Measurements from ENCODE around the gene CACNA1C. TPM values are rescaled to one million over a fixed set of nuclear protein-coding genes. Genes with fewer than 3 reads are reported as not detected.

CACNA1C gene
- total and polyA plus RNA-seq, 2 donors (not counting 1 experiment from before 2014, with no cell fraction given): 0.01 to 0.02 TPM

DNA sequence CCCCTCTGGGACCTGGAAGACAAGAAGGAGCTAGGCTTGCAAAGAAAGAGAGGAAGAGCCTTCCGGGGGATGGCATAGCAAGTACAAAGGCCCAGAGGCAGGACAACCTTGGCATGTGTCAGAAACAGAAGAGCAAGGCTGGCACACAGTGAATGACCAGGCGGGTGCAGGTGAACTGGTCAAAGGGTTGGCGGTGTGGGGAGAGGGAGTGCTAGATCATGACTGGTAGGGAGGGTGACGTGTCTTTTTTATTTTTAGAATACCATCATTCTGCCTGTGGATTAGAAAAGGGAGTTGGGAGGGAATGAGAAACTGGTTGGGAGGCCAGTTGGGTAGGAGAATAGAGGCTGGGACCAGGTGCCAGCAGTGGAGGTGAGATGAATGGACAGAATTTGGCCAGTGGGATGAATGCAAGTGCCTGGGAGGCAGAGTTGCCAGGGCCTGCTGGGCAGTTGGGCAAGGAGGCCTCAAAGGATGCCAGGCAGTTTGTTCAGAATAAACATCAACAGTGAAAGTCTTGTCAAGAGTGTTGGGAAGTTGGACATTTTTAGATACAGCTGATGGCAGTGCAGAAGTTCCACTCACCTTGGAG, 168.3 kb downstream of the CACNA1C start:
- ATAC-seq (ENCODE audit: low read depth): no peak
- Histone ChIP-seq H3K9me3 (ENCODE audit: control extremely low read depth in 1 of 3, control insufficient read depth in 2 of 3, insufficient read depth in 1 of 3, low read length in 2 of 3) (no peaks in the 10 kb centered on the region), H3K27ac (ENCODE audit: low read length in 2 of 2) (no peak overlapping the region), H3K79me2 (ENCODE audit: control insufficient read depth, insufficient read depth, low read length) (no peaks in the 10 kb centered on the region), H2AFZ (ENCODE audit: insufficient read depth, low read depth, low read length, poor library complexity, severe bottlenecking) (no peak overlapping the region), H3K4me3 (ENCODE audit: control extremely low read depth in 1 of 5, extremely low read depth in 1 of 5, insufficient read depth in 1 of 5, low read depth in 2 of 5, low read length in 4 of 5) (no peak overlapping the region), H3K4me1 (ENCODE audit: control insufficient read depth in 2 of 2, insufficient read depth in 2 of 2, low read length in 2 of 2) (no peaks in the 10 kb centered on the region), H3K27me3 (replicated peaks in 1 of 4; ENCODE audit: control extremely low read depth in 1 of 4, control insufficient read depth in 3 of 4, insufficient read depth in 4 of 4, low read length in 3 of 4) (no peaks in the 10 kb centered on the region), H4K20me1 (ENCODE audit: control insufficient read depth, insufficient read depth, low read length, poor library complexity, severe bottlenecking) (no peaks in the 10 kb centered on the region), H3K4me2 (replicated peaks; ENCODE audit: low read depth, low read length, poor library complexity, severe bottlenecking) (no peak overlapping the region), H3K36me3 (replicated peaks in 1 of 2; ENCODE audit: control extremely low read depth in 1 of 2, control insufficient read depth in 1 of 2, extremely low read depth in 1 of 2, insufficient read depth in 2 of 2, low read length in 1 of 2) (no peaks in the 10 kb centered on the region), H3K9ac (ENCODE audit: low read length) (no peak overlapping the region)
- Mint-ChIP-seq H3K27me3 (peaks cover 7% of the 10 kb centered on the region), H3K4me3 (no peak overlapping the region), H3K9me3 (ENCODE audit: insufficient read depth) (no peaks in the 10 kb centered on the region), H3K27ac (no peak overlapping the region), H3K4me1 (no peaks in the 10 kb centered on the region)
- intact Hi-C loops (cut with micrococcal nuclease): no loop called here
- ChIA-PET CTCF (no interaction called here), POLR2A (no interaction called here)
- TF ChIP-seq, protein P1, sequence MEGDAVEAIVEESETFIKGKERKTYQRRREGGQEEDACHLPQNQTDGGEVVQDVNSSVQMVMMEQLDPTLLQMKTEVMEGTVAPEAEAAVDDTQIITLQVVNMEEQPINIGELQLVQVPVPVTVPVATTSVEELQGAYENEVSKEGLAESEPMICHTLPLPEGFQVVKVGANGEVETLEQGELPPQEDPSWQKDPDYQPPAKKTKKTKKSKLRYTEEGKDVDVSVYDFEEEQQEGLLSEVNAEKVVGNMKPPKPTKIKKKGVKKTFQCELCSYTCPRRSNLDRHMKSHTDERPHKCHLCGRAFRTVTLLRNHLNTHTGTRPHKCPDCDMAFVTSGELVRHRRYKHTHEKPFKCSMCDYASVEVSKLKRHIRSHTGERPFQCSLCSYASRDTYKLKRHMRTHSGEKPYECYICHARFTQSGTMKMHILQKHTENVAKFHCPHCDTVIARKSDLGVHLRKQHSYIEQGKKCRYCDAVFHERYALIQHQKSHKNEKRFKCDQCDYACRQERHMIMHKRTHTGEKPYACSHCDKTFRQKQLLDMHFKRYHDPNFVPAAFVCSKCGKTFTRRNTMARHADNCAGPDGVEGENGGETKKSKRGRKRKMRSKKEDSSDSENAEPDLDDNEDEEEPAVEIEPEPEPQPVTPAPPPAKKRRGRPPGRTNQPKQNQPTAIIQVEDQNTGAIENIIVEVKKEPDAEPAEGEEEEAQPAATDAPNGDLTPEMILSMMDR (IDR thresholded peaks at IDR 0.05): no peak
- TF ChIP-seq EZH2 (IDR thresholded peaks at IDR 0.05; ENCODE audit: borderline replicate concordance, insufficient read depth, low read depth, low read length, poor library complexity, severe bottlenecking): no peak
- DNase-seq: no peak
- WGBS (ENCODE audit: insufficient coverage): 89% methylated on average over 4 of the region's 4 CpGs

DNA sequence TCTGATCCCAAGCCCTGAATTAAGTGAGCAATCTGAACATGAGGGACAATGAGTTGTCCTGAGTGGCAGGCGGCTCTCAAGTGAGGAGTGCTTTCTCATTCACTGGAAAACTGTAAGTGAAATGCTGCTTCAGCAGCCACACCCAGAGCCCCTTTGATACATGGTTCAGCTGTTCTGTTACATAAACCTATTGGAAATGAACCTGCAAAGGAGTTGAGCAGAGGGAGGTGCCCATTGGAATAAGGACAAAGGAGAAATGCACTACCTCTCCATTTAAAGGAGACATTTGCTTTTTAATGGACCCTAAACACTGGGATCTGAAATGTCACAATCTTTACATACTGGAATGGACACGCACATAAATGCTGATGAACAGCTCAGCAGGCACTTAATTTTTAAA, 169.9 kb downstream of the CACNA1C start:
- DNase-seq (no peak), ATAC-seq (ENCODE audit: low read depth) (no peak)
- H3K36me3 ChIP-seq (replicated peaks in 1 of 2; ENCODE audit: control extremely low read depth in 1 of 2, control insufficient read depth in 1 of 2, extremely low read depth in 1 of 2, insufficient read depth in 2 of 2, low read length in 1 of 2): no peaks in the 10 kb centered on the region
- H4K20me1 ChIP-seq (ENCODE audit: control insufficient read depth, insufficient read depth, low read length, poor library complexity, severe bottlenecking): no peaks in the 10 kb centered on the region
- CTCF ChIA-PET: no interaction called here
- POLR2A ChIA-PET: no interaction called here
- no peaks in the 10 kb centered on the region for H3K9me3 ChIP-seq (ENCODE audit: control extremely low read depth in 1 of 3, control insufficient read depth in 2 of 3, insufficient read depth in 1 of 3, low read length in 2 of 3)
- H3K9ac ChIP-seq (ENCODE audit: low read length): no peak overlapping the region
- WGBS (ENCODE audit: insufficient coverage): 100% methylated on average over 2 of the region's 2 CpGs
- no peaks in the 10 kb centered on the region for H3K27me3 ChIP-seq (replicated peaks in 1 of 4; ENCODE audit: control extremely low read depth in 1 of 4, control insufficient read depth in 3 of 4, insufficient read depth in 4 of 4, low read length in 3 of 4)
- no peak overlapping the region for H3K4me2 ChIP-seq (replicated peaks; ENCODE audit: low read depth, low read length, poor library complexity, severe bottlenecking)
- Mint-ChIP-seq H3K4me3 (no peak overlapping the region), H3K27me3 (peaks cover 8% of the 10 kb centered on the region), H3K27ac (no peak overlapping the region), H3K9me3 (ENCODE audit: insufficient read depth) (no peaks in the 10 kb centered on the region), H3K4me1 (no peaks in the 10 kb centered on the region)
- intact Hi-C loops (cut with micrococcal nuclease): no loop called here
- no peak overlapping the region for H3K27ac ChIP-seq (ENCODE audit: low read length in 2 of 2)
- no peaks in the 10 kb centered on the region for H3K79me2 ChIP-seq (ENCODE audit: control insufficient read depth, insufficient read depth, low read length)
- no peak overlapping the region for H3K4me3 ChIP-seq (ENCODE audit: control extremely low read depth in 1 of 5, extremely low read depth in 1 of 5, insufficient read depth in 1 of 5, low read depth in 2 of 5, low read length in 4 of 5)
- TF ChIP-seq, protein P1 (IDR thresholded peaks at IDR 0.05): no peak
- TF ChIP-seq EZH2 (IDR thresholded peaks at IDR 0.05; ENCODE audit: borderline replicate concordance, insufficient read depth, low read depth, low read length, poor library complexity, severe bottlenecking): no peak
- H3K4me1 ChIP-seq (ENCODE audit: control insufficient read depth in 2 of 2, insufficient read depth in 2 of 2, low read length in 2 of 2): no peaks in the 10 kb centered on the region
- no peak overlapping the region for H2AFZ ChIP-seq (ENCODE audit: insufficient read depth, low read depth, low read length, poor library complexity, severe bottlenecking)

Data from B cell (primary cell).